Measurements from ENCODE around the gene USP21.

DNA sequence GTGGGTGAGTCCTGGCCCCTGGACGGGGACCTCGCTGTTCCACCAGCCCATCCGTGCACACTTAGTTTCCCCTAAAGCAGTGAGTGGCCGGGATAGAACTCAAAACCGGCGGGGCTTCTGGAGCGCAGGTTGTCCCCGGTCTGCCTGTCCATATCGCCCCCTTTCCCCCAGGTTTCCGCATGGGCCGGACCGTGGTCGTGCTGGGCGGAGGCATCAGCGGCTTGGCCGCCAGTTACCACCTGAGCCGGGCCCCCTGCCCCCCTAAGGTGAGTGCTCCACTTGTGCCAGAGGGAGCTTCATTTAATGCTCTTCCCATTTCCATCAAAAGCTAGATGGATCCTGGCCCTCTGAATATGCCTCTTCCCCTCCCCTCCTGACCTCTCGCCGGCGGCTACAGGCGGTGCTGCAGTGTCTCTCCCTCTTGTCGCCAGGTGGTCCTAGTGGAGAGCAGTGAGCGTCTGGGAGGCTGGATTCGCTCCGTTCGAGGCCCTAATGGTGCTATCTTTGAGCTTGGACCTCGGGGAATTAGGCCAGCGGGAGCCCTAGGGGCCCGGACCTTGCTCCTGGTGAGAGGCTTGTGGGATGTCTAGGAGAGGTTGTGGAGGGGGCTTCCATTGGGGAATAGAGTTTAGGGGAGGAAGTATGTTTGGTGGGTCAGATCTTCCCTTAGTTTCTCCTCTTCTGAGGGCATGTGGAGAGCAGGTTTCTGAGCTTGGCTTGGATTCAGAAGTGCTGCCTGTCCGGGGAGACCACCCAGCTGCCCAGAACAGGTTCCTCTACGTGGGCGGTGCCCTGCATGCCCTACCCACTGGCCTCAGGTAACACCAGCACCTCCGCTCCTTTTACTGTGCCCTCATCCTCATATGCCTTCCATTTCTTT lies 7.6 kb downstream of the USP21 start:
- TF ChIP-seq MXI1 (IDR thresholded peaks at IDR 0.05; ENCODE audit: borderline replicate concordance, low read depth, low read length) (no peak), CTCF (conservative IDR thresholded peaks at IDR 0.05; ENCODE audit: low read depth, low read length) (no peak), RFX5 (IDR thresholded peaks at IDR 0.05; ENCODE audit: low read depth, low read length) (no peak), POLR2A (IDR thresholded peaks at IDR 0.05; ENCODE audit: low read depth, low read length) (no peak), SMC3 (IDR thresholded peaks at IDR 0.05; ENCODE audit: low read depth, low read length) (no peak), FOS (IDR thresholded peaks at IDR 0.05; ENCODE audit: low read depth, low read length) (no peak), RAD21 (IDR thresholded peaks at IDR 0.05; ENCODE audit: low read length) (no peak), CEBPB (IDR thresholded peaks at IDR 0.05; ENCODE audit: low read depth, low read length) (no peak), ELK1 (IDR thresholded peaks at IDR 0.05; ENCODE audit: borderline replicate concordance, low read depth, low read length) (no peak), MAZ (IDR thresholded peaks at IDR 0.05; ENCODE audit: borderline replicate concordance, low read depth, low read length) (no peak)
- TF ChIP-seq, protein P1, sequence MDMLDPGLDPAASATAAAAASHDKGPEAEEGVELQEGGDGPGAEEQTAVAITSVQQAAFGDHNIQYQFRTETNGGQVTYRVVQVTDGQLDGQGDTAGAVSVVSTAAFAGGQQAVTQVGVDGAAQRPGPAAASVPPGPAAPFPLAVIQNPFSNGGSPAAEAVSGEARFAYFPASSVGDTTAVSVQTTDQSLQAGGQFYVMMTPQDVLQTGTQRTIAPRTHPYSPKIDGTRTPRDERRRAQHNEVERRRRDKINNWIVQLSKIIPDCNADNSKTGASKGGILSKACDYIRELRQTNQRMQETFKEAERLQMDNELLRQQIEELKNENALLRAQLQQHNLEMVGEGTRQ (IDR thresholded peaks at IDR 0.05; ENCODE audit: low read depth, low read length) = no peak

All from IMR-90 (cell line).